BLaER1 treated with 17β-estradiol and CSF1 and Interleukin-3, amounts not matched to agents 10 nM and 100 nM (cell line): ENCODE measurements around the gene MROH2A.

Experiments used
- H3K27ac ChIP-seq, 11 experiments: shearing (Covaris generic); formaldehyde crosslinking; 2 replicates each; pipeline ENCODE4 v1.8.1; 2022
- H3K27me3 ChIP-seq, 11 experiments: shearing (Covaris generic); formaldehyde crosslinking; 2 replicates each; pipeline ENCODE4 v1.8.1; 2022
- H3K36me3 ChIP-seq, 11 experiments: shearing (Covaris generic); formaldehyde crosslinking; 2 replicates each; pipeline ENCODE4 v1.8.1; 2022
- H3K4me1 ChIP-seq, 10 experiments: shearing (Covaris generic); formaldehyde crosslinking; 2 replicates each; pipeline ENCODE4 v1.8.1; 2022
- H3K4me2 ChIP-seq, 11 experiments: shearing (Covaris generic); formaldehyde crosslinking; 2 replicates each; pipeline ENCODE4 v1.8.1; 2022
- H3K4me3 ChIP-seq, 10 experiments: shearing (Covaris generic); formaldehyde crosslinking; 2 replicates each; pipeline ENCODE4 v1.8.1; 2022
- H3K9ac ChIP-seq, 11 experiments: shearing (Covaris generic); formaldehyde crosslinking; 2 replicates each; pipeline ENCODE4 v1.8.1; 2022
- H3K9me3 ChIP-seq, 11 experiments: shearing (Covaris generic); formaldehyde crosslinking; replicated peaks in 1 of 11; 2 replicates each; pipeline ENCODE4 v1.8.1; 2022
- H4K20me1 ChIP-seq, 11 experiments: shearing (Covaris generic); formaldehyde crosslinking; 2 replicates each; pipeline ENCODE4 v1.8.1; 2022
- Cebpa-rat ChIP-seq, 11 experiments: shearing (Covaris generic); IDR thresholded peaks; 2 replicates each; pipeline ENCODE4 v1.8.1; 2022

MROH2A gene

DNA sequence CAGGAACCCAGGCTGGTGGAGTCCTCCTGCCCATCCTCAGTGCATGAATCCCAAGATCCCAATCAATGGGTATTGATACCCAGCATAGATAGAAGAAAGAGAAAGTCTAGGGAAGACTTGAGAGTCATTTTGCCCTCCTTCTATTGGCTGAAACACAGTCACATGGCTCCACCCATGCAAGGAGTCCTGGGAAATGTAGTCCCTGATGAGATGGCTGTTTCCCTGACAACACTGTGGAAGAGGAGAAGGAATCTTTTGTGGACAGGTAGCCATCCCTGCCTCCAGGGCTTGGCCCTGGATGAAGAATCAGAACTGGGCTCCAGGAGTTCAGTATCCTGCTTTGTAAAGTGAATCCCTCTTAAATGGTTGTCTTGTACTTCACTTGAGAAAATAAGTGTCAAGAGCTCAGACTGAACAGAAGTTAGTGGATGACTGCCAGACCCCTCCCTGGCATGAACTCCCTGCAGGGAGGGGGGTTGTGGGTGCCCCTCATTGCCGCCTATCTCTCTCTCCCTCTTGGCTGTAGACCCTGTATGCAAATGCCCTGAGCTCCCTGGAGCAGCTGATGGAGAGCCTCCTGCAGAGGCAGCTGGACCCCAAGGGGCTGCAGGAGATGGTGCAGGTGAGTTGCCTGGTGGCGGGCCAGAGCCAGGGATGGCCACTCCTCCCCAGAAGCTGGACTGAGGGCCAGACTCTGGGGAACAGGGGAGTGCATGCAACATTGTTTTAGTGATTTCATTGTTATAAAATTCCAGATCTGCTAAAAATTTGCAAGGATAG is 36.1 kb downstream of the MROH2A start:
- Histone ChIP-seq H3K9me3 (peaks cover 0 to 9% (median 0%) of the 10 kb centered on the region in 11 experiments; a peak in 3 of 22 replicates), H3K4me1 (peaks cover 5 to 22% (median 20%) of the 10 kb centered on the region in 10 experiments; a peak in 19 of 20 replicates), H4K20me1 (no peaks in the 10 kb centered on the region; a peak in 1 of 22 replicates), H3K4me3 (no peak overlapping the region), H3K27ac (no peak overlapping the region), H3K9ac (no peak overlapping the region), H3K4me2 (no peak overlapping the region), H3K36me3 (no peaks in the 10 kb centered on the region), H3K27me3 (no peaks in the 10 kb centered on the region)
- no peak for TF ChIP-seq Cebpa-rat (IDR thresholded peaks at IDR 0.05)

- no peak for TF ChIP-seq Cebpa-rat (IDR thresholded peaks at IDR 0.05)
- Histone ChIP-seq H3K27me3 (no peaks in the 10 kb centered on the region), H3K9ac (no peak overlapping the region), H3K4me1 (peaks cover 5 to 22% (median 20%) of the 10 kb centered on the region in 10 experiments; a peak in 19 of 20 replicates), H3K9me3 (peaks cover 0 to 4% (median 0%) of the 10 kb centered on the region in 11 experiments; a peak in 1 of 22 replicates), H3K4me3 (no peak overlapping the region), H3K27ac (no peak overlapping the region), H3K36me3 (no peaks in the 10 kb centered on the region), H3K4me2 (no peak overlapping the region), H4K20me1 (no peaks in the 10 kb centered on the region; a peak in 1 of 22 replicates)
Measured at GRCh38 chr2:233815861-233816260, 37.7 kb downstream of the MROH2A start.

- Histone ChIP-seq H4K20me1 (no peaks in the 10 kb centered on the region; a peak in 1 of 22 replicates), H3K36me3 (no peaks in the 10 kb centered on the region), H3K4me1 (peaks cover 5 to 22% (median 20%) of the 10 kb centered on the region in 10 experiments; a peak in 19 of 20 replicates), H3K4me3 (no peak overlapping the region), H3K27ac (no peak overlapping the region), H3K27me3 (no peaks in the 10 kb centered on the region), H3K4me2 (peak overlapping the region in 10 of 11 experiments; percentile 27 to 77 (median 66); a peak in 18 of 22 replicates), H3K9me3 (no peaks in the 10 kb centered on the region; a peak in 1 of 22 replicates), H3K9ac (peak overlapping the region in 1 of 11 experiments; percentile 4; a peak in 1 of 22 replicates)
- no peak for TF ChIP-seq Cebpa-rat (IDR thresholded peaks at IDR 0.05)
Measured at GRCh38 chr2:233816334-233816733, 38.2 kb downstream of the MROH2A start.

GRCh38 chr2:233816771-233817170 is 38.6 kb downstream of the MROH2A start:
- TF ChIP-seq Cebpa-rat (IDR thresholded peaks at IDR 0.05): no peak
- Histone ChIP-seq H3K4me1 (peaks cover 5 to 25% (median 20%) of the 10 kb centered on the region in 10 experiments; a peak in 19 of 20 replicates), H4K20me1 (no peaks in the 10 kb centered on the region; a peak in 1 of 22 replicates), H3K4me3 (no peak overlapping the region), H3K9ac (peak overlapping the region in 1 of 11 experiments; percentile 4; a peak in 1 of 22 replicates), H3K36me3 (no peaks in the 10 kb centered on the region), H3K9me3 (no peaks in the 10 kb centered on the region), H3K27me3 (no peaks in the 10 kb centered on the region), H3K27ac (no peak overlapping the region), H3K4me2 (peak overlapping the region in 10 of 11 experiments; percentile 27 to 77 (median 66); a peak in 19 of 22 replicates)

GRCh38 chr2:233817361-233817911 is 39.3 kb downstream of the MROH2A start:
- no peaks in the 10 kb centered on the region for H3K27me3 ChIP-seq
- H3K36me3 ChIP-seq: no peaks in the 10 kb centered on the region
- no peaks in the 10 kb centered on the region for H3K9me3 ChIP-seq
- no peaks in the 10 kb centered on the region; a peak in 1 of 22 replicates for H4K20me1 ChIP-seq
- H3K4me2 ChIP-seq: peak overlapping the region; percentile 27 to 77 (median 64)
- peak overlapping the region in 3 of 11 experiments; percentile 20 to 47 (median 28); a peak in 2 of 22 replicates for H3K9ac ChIP-seq
- peaks cover 6 to 31% (median 21%) of the 10 kb centered on the region in 10 experiments; a peak in 19 of 20 replicates for H3K4me1 ChIP-seq
- no peak for TF ChIP-seq Cebpa-rat (IDR thresholded peaks at IDR 0.05)
- H3K4me3 ChIP-seq: no peak overlapping the region
- peak overlapping the region in 1 of 11 experiments; percentile 45; a peak in 2 of 22 replicates for H3K27ac ChIP-seq

- Histone ChIP-seq H3K4me2 (peak overlapping the region in 10 of 11 experiments; percentile 55 to 77 (median 66); a peak in 18 of 22 replicates), H3K36me3 (no peaks in the 10 kb centered on the region), H3K4me3 (no peak overlapping the region), H3K9ac (peak overlapping the region in 3 of 11 experiments; percentile 20 to 47 (median 28); a peak in 2 of 22 replicates), H4K20me1 (no peaks in the 10 kb centered on the region; a peak in 1 of 22 replicates), H3K9me3 (no peaks in the 10 kb centered on the region), H3K4me1 (peaks cover 13 to 38% (median 28%) of the 10 kb centered on the region in 10 experiments), H3K27ac (peak overlapping the region in 1 of 11 experiments; percentile 45; a peak in 1 of 22 replicates), H3K27me3 (no peaks in the 10 kb centered on the region)
- no peak for TF ChIP-seq Cebpa-rat (IDR thresholded peaks at IDR 0.05)
Measured at GRCh38 chr2:233817995-233818638, 40.0 kb downstream of the MROH2A start.

- H3K4me1 ChIP-seq: peaks cover 19 to 46% (median 36%) of the 10 kb centered on the region in 10 experiments
- H3K4me2 ChIP-seq: no peak overlapping the region; a peak in 1 of 22 replicates
- H3K27ac ChIP-seq: no peak overlapping the region
- no peaks in the 10 kb centered on the region for H3K9me3 ChIP-seq
- no peaks in the 10 kb centered on the region for H3K27me3 ChIP-seq
- no peak overlapping the region for H3K9ac ChIP-seq
- H3K36me3 ChIP-seq: no peaks in the 10 kb centered on the region
- no peak overlapping the region for H3K4me3 ChIP-seq
- TF ChIP-seq Cebpa-rat (IDR thresholded peaks at IDR 0.05): no peak
- no peaks in the 10 kb centered on the region; a peak in 1 of 22 replicates for H4K20me1 ChIP-seq
Measured at GRCh38 chr2:233818639-233819621, 40.8 kb downstream of the MROH2A start.
